Upper lobe of left lung (tissue), 4 donors: ENCODE measurements around the gene ATAD5.

Source experiments
- CTCF ChIP-seq, 6 experiments: fragments of 450-650 bp in 4 of 6; fragments of 200-600 bp in 2 of 6; sonication (generic) in 2 of 6; IDR thresholded peaks; one replicate each; pipeline ENCODE4 v1.5.1; 2016 to 2019; ENCODE audit warnings: antibody characterized with exemption in 6 of 6
- POLR2AphosphoS5 ChIP-seq, 2 donors: sonication (generic); formaldehyde crosslinking; IDR thresholded peaks; one replicate each; pipeline ENCODE4 v1.5.1; 2017; ENCODE audit warnings: antibody characterized with exemption in 2 of 2

GRCh38 chr17:30908717-30909420 is 77.1 kb downstream of the ATAD5 start:
- TF ChIP-seq CTCF (IDR thresholded peaks at IDR 0.05), result no peak
- no peak for TF ChIP-seq POLR2AphosphoS5 (IDR thresholded peaks at IDR 0.05)
